ENCODE results near the gene MRPL20. TPM values are rescaled to one million over a fixed set of nuclear protein-coding genes. Genes with fewer than 3 reads are reported as not detected.
A peak's percentile ranks its signal among the peaks of the same experiment; 100 is the strongest.

The MRPL20 gene
- polyA plus RNA-seq, 1 donor (not counting 4 experiments of a cell fraction or from before 2014, with no cell fraction given), result 133 TPM

GRCh38 chr1:1397839-1398523, 9.1 kb downstream of the MRPL20 start:
- peak overlapping the region; percentile 92 to 97 (median 97) for H3K4me3 ChIP-seq (ENCODE audit: control insufficient read depth in 2 of 3, extremely low read depth in 1 of 3, insufficient read depth in 2 of 3, low read depth in 1 of 3, low read length in 3 of 3)
- H3K79me2 ChIP-seq (ENCODE audit: control insufficient read depth, insufficient read depth, low read length), result peaks cover 69% of the 10 kb centered on the region
- no peaks in the 10 kb centered on the region for H3K27me3 ChIP-seq (ENCODE audit: control insufficient read depth, extremely low read depth, insufficient read depth, low read length)
- H3K9me3 ChIP-seq (ENCODE audit: control insufficient read depth, low read depth, low read length), result no peaks in the 10 kb centered on the region
- H2AFZ ChIP-seq (ENCODE audit: control insufficient read depth, low read length), result no peak overlapping the region
- TF ChIP-seq CTCF (optimal IDR thresholded peaks at IDR 0.05 in 1 of 3, IDR thresholded peaks at IDR 0.05 in 1 of 3, conservative IDR thresholded peaks at IDR 0.05 in 1 of 3; ENCODE audit: extremely low read depth in 1 of 3, insufficient read depth in 2 of 3, low read length in 3 of 3) (no peak), EZH2 (IDR thresholded peaks at IDR 0.05; ENCODE audit: low read length) (no peak)
- H3K4me1 ChIP-seq (ENCODE audit: control insufficient read depth, extremely low read depth, insufficient read depth, low read length), result peaks cover 35% of the 10 kb centered on the region
- H4K20me1 ChIP-seq (ENCODE audit: control insufficient read depth, extremely low read depth, insufficient read depth, low read length), result peaks cover 7% of the 10 kb centered on the region
- H3K9ac ChIP-seq (ENCODE audit: control insufficient read depth, extremely low read depth, insufficient read depth, low read length), result peak overlapping the region; percentile 90
- H3K9me1 ChIP-seq (ENCODE audit: control insufficient read depth, extremely low read depth, insufficient read depth, low read length), result no peaks in the 10 kb centered on the region
- dilution Hi-C loops (cut with MboI; ENCODE audit: extremely low pct_ligation_motif_present, low sequenced_read_pairs), result no loop called here
- H3K36me3 ChIP-seq (ENCODE audit: control insufficient read depth in 2 of 2, extremely low read depth in 1 of 2, insufficient read depth in 2 of 2, low read length in 2 of 2), result peaks cover 34 to 53% of the 10 kb centered on the region in 2 experiments
- no peak for FAIRE-seq
- H3K27ac ChIP-seq (ENCODE audit: control insufficient read depth, insufficient read depth, low read length), result peak overlapping the region; percentile 84
- DNase-seq (ENCODE audit: low read depth, low spot score), result no peak
- H3K4me2 ChIP-seq (ENCODE audit: control insufficient read depth, extremely low read depth, insufficient read depth, low read depth, low read length), result peak overlapping the region; percentile 98

GRCh38 chr1:1395166-1395565, 11.9 kb downstream of the MRPL20 start:
- Histone ChIP-seq H3K9me3 (ENCODE audit: control insufficient read depth, low read depth, low read length) (no peaks in the 10 kb centered on the region), H3K4me1 (ENCODE audit: control insufficient read depth, extremely low read depth, insufficient read depth, low read length) (peaks cover 9% of the 10 kb centered on the region), H3K36me3 (ENCODE audit: control insufficient read depth in 2 of 2, extremely low read depth in 1 of 2, insufficient read depth in 2 of 2, low read length in 2 of 2) (peaks cover 45 to 53% of the 10 kb centered on the region in 2 experiments), H4K20me1 (ENCODE audit: control insufficient read depth, extremely low read depth, insufficient read depth, low read length) (no peaks in the 10 kb centered on the region), H3K27ac (ENCODE audit: control insufficient read depth, insufficient read depth, low read length) (no peak overlapping the region), H3K4me2 (ENCODE audit: control insufficient read depth, extremely low read depth, insufficient read depth, low read depth, low read length) (no peak overlapping the region), H3K79me2 (ENCODE audit: control insufficient read depth, insufficient read depth, low read length) (peaks cover 58% of the 10 kb centered on the region), H3K27me3 (ENCODE audit: control insufficient read depth, extremely low read depth, insufficient read depth, low read length) (no peaks in the 10 kb centered on the region), H3K9me1 (ENCODE audit: control insufficient read depth, extremely low read depth, insufficient read depth, low read length) (no peaks in the 10 kb centered on the region), H3K9ac (ENCODE audit: control insufficient read depth, extremely low read depth, insufficient read depth, low read length) (no peak overlapping the region), H2AFZ (ENCODE audit: control insufficient read depth, low read length) (no peak overlapping the region), H3K4me3 (ENCODE audit: control insufficient read depth in 2 of 3, extremely low read depth in 1 of 3, insufficient read depth in 2 of 3, low read depth in 1 of 3, low read length in 3 of 3) (no peak overlapping the region)
- dilution Hi-C loops (cut with MboI; ENCODE audit: extremely low pct_ligation_motif_present, low sequenced_read_pairs), result no loop called here
- DNase-seq (ENCODE audit: low read depth, low spot score) (no peak), FAIRE-seq (no peak)
- TF ChIP-seq CTCF (optimal IDR thresholded peaks at IDR 0.05 in 1 of 3, IDR thresholded peaks at IDR 0.05 in 1 of 3, conservative IDR thresholded peaks at IDR 0.05 in 1 of 3; ENCODE audit: extremely low read depth in 1 of 3, insufficient read depth in 2 of 3, low read length in 3 of 3), result no peak
- TF ChIP-seq EZH2 (IDR thresholded peaks at IDR 0.05; ENCODE audit: low read length), result no peak

All from keratinocyte (primary cell).